ENCODE data around the gene AKTIP. TPM values are rescaled to one million over a fixed set of nuclear protein-coding genes. Genes with fewer than 3 reads are reported as not detected.

Gene AKTIP
- total RNA-seq, 1 experiment from 2014 or later, result 26.1 TPM

DNA sequence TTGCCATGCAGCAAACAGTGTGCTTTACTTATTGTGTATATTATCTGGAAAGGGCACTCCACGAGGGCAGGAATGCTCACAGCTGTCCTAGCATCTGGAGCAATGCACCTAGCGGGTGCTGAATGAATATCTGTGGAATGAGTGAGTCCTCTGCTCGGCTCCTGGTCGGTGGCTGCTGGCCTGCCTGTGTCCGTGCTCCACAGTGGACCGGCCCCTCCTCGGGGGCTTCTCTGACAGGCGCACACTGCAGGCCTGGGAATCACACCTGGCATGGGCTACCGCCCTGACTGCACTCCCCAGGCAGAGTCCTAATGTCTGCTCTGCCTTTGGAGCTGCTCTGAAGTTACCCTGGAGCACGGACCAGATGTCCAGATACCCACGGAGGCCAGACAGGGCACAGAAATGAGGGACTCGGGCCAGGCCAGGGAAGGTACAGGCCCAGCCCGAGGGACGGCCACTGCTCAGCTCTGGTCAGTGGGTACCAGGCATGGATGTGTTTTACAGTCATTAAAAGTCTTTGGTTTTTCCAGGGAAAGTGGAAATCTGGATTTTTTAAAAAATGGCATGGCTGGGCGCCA lies 21.1 kb upstream of the AKTIP start:
- no peaks in the 10 kb centered on the region for H3K4me1 ChIP-seq (ENCODE audit: control insufficient read depth, insufficient read depth, low read length)
- ATAC-seq (no peak), DNase-seq (ENCODE audit: low read depth, low spot score) (no peak)
- in situ Hi-C loops (cut with HindIII; ENCODE audit: low pct_unique_long_range_greater_than_20kb, low sequenced_read_pairs) (no loop called here), intact Hi-C loops (cut with micrococcal nuclease; ENCODE audit: unreplicated experiment) (no loop called here)
- TF ChIP-seq TCF7L2 (IDR thresholded peaks at IDR 0.05; ENCODE audit: low read depth, low read length) (no peak), REST (IDR thresholded peaks at IDR 0.05; ENCODE audit: insufficient read depth in 1 of 2, low read depth in 2 of 2, low read length in 1 of 2) (no peak), POLR2AphosphoS5 (IDR thresholded peaks at IDR 0.05; ENCODE audit: low read depth, low read length) (no peak)
- TF ChIP-seq, protein P1, sequence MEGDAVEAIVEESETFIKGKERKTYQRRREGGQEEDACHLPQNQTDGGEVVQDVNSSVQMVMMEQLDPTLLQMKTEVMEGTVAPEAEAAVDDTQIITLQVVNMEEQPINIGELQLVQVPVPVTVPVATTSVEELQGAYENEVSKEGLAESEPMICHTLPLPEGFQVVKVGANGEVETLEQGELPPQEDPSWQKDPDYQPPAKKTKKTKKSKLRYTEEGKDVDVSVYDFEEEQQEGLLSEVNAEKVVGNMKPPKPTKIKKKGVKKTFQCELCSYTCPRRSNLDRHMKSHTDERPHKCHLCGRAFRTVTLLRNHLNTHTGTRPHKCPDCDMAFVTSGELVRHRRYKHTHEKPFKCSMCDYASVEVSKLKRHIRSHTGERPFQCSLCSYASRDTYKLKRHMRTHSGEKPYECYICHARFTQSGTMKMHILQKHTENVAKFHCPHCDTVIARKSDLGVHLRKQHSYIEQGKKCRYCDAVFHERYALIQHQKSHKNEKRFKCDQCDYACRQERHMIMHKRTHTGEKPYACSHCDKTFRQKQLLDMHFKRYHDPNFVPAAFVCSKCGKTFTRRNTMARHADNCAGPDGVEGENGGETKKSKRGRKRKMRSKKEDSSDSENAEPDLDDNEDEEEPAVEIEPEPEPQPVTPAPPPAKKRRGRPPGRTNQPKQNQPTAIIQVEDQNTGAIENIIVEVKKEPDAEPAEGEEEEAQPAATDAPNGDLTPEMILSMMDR (IDR thresholded peaks at IDR 0.05), result no peak
- no peak overlapping the region for H3K4me3 ChIP-seq (ENCODE audit: low read depth in 2 of 2, low read length in 2 of 2)
- H3K36me3 ChIP-seq (ENCODE audit: control insufficient read depth, insufficient read depth, low read length), result no peaks in the 10 kb centered on the region
- no peaks in the 10 kb centered on the region for H3K9me3 ChIP-seq (ENCODE audit: control insufficient read depth, insufficient read depth, low read depth, low read length)
- H3K27me3 ChIP-seq (ENCODE audit: control insufficient read depth, insufficient read depth, low read length), result no peaks in the 10 kb centered on the region
- BruUV-seq (replicated peaks), result no TSS peak
- no peak overlapping the region for H3K27ac ChIP-seq (ENCODE audit: low read length)
- ChIA-PET POLR2A (no interaction called here), CTCF (no interaction called here)

DNA sequence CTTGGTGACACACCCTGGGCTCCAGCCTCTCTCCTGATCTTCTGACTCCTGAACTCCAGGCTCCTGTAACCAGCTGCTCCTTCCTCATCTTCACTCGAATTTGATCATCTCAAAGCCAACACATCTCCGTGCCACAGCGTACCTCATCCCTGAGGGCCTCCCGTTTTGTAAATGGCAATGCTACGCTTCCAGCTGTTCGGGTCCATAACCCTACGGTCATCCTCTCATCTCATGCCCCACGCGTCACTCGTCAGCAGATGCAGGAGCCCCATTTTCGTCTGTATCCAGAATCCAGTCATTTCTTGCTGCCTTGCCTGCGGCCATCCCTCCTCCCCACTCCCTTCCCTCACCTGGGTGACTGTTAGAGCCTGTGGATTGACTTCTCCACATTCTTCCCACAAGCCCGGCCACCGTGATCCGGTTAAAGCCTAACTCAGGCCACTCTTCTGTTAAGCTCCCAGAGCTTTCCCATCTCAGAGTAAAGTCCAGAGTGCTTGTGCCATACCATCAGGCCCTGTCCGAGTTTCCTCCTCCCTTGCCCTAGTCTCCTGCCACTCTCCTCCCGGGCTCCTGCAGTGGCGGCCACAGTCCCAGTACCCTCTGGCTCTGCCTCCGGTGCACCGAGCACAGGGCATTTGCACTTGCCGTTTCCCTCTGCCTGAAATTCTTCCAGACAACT lies 20.3 kb upstream of the AKTIP start:
- TF ChIP-seq TCF7L2 (IDR thresholded peaks at IDR 0.05; ENCODE audit: low read depth, low read length), result no peak
- H3K27me3 ChIP-seq (ENCODE audit: control insufficient read depth, insufficient read depth, low read length), result no peaks in the 10 kb centered on the region
- in situ Hi-C loops (cut with HindIII; ENCODE audit: low pct_unique_long_range_greater_than_20kb, low sequenced_read_pairs) (no loop called here), intact Hi-C loops (cut with micrococcal nuclease; ENCODE audit: unreplicated experiment) (no loop called here)
- H3K4me3 ChIP-seq (ENCODE audit: low read depth in 2 of 2, low read length in 2 of 2), result no peak overlapping the region
- no peak for DNase-seq (ENCODE audit: low read depth, low spot score)
- H3K36me3 ChIP-seq (ENCODE audit: control insufficient read depth, insufficient read depth, low read length), result no peaks in the 10 kb centered on the region
- no peaks in the 10 kb centered on the region for H3K9me3 ChIP-seq (ENCODE audit: control insufficient read depth, insufficient read depth, low read depth, low read length)
- H3K4me1 ChIP-seq (ENCODE audit: control insufficient read depth, insufficient read depth, low read length), result no peaks in the 10 kb centered on the region
- POLR2A ChIA-PET, result no interaction called here
- CTCF ChIA-PET, result no interaction called here
- no TSS peak for BruUV-seq (replicated peaks)
- no peak overlapping the region for H3K27ac ChIP-seq (ENCODE audit: low read length)
- ATAC-seq, result no peak

GRCh38 chr16:53519417-53520091 lies 16.5 kb upstream of the AKTIP start:
- in situ Hi-C loops (cut with HindIII; ENCODE audit: low pct_unique_long_range_greater_than_20kb, low sequenced_read_pairs) (no loop called here), intact Hi-C loops (cut with micrococcal nuclease; ENCODE audit: unreplicated experiment) (no loop called here)
- TF ChIP-seq SIN3A (IDR thresholded peaks at IDR 0.05; ENCODE audit: borderline replicate concordance, insufficient read depth, low read depth, low read length) (no peak), REST (IDR thresholded peaks at IDR 0.05; ENCODE audit: insufficient read depth in 1 of 2, low read depth in 2 of 2, low read length in 1 of 2) (no peak), POLR2AphosphoS5 (IDR thresholded peaks at IDR 0.05; ENCODE audit: low read depth, low read length) (no peak), TCF7L2 (IDR thresholded peaks at IDR 0.05; ENCODE audit: low read depth, low read length) (no peak)
- TF ChIP-seq, protein P1 (IDR thresholded peaks at IDR 0.05), result no peak
- Histone ChIP-seq H3K4me3 (ENCODE audit: low read depth in 2 of 2, low read length in 2 of 2) (no peak overlapping the region), H3K9me3 (ENCODE audit: control insufficient read depth, insufficient read depth, low read depth, low read length) (no peaks in the 10 kb centered on the region), H3K27me3 (ENCODE audit: control insufficient read depth, insufficient read depth, low read length) (no peaks in the 10 kb centered on the region), H3K4me1 (ENCODE audit: control insufficient read depth, insufficient read depth, low read length) (no peaks in the 10 kb centered on the region), H3K36me3 (ENCODE audit: control insufficient read depth, insufficient read depth, low read length) (no peaks in the 10 kb centered on the region), H3K27ac (ENCODE audit: low read length) (no peak overlapping the region)
- no peak for ATAC-seq
- BruUV-seq (replicated peaks), result no TSS peak
- CTCF ChIA-PET, result no interaction called here
- DNase-seq (ENCODE audit: low read depth, low spot score), result no peak
- POLR2A ChIA-PET, result no interaction called here

Data from Panc1 (cell line).